Measurements from ENCODE around the gene TDRD6.
"Not testable (repeated sequence)": the region's sequence is repeated elsewhere in the genome, so short reads cannot be mapped to it uniquely, and the experiment has no call there.

TDRD6 gene

GRCh38 chr6:46687619-46688097 lies at the start of gene TDRD6:
TDRD6 (plus strand) TSS chr6:46687885; CDS start chr6:46688129, 244 bp downstream.
- no peak for DNase-seq

- DNase-seq: no peak
Observed at GRCh38 chr6:46637933-46638332, 49.8 kb upstream of the TDRD6 start.

- DNase-seq: peak; percentile 40
Observed at GRCh38 chr6:46638650-46639049, 49.0 kb upstream of the TDRD6 start.

GRCh38 chr6:46642928-46643751 lies 44.5 kb upstream of the TDRD6 start:
- DNase-seq: peak; percentile 12

- no peak for DNase-seq
Observed at GRCh38 chr6:46645265-46645664, 42.4 kb upstream of the TDRD6 start.

- DNase-seq: not testable (repeated sequence)
Observed at GRCh38 chr6:46648108-46648507, 39.6 kb upstream of the TDRD6 start.

GRCh38 chr6:46648869-46649492 lies 38.7 kb upstream of the TDRD6 start:
- no peak for DNase-seq

GRCh38 chr6:46651006-46651405 lies 36.7 kb upstream of the TDRD6 start:
- DNase-seq: no peak

GRCh38 chr6:46651816-46652215 lies 35.9 kb upstream of the TDRD6 start:
- DNase-seq: no peak

- DNase-seq: no peak
Observed at GRCh38 chr6:46652232-46652602, 35.5 kb upstream of the TDRD6 start.

- DNase-seq: peak; percentile 90
Observed at GRCh38 chr6:46652603-46653438, 34.9 kb upstream of the TDRD6 start, which contains the start of the genes CYP39A1 and SLC25A27. CYP39A1 (minus strand) TSS chr6:46652818; CDS start chr6:46652582, 236 bp downstream. SLC25A27 (plus strand) TSS chr6:46652975; CDS start chr6:46653193, 218 bp downstream.

GRCh38 chr6:46653439-46654195 lies 34.1 kb upstream of the TDRD6 start:
- no peak for DNase-seq

GRCh38 chr6:46655803-46656202 lies 31.9 kb upstream of the TDRD6 start:
- no peak for DNase-seq

GRCh38 chr6:46657642-46658041 lies 30.0 kb upstream of the TDRD6 start:
- no peak for DNase-seq

- no peak for DNase-seq
Observed at GRCh38 chr6:46661483-46661882, 26.2 kb upstream of the TDRD6 start.

GRCh38 chr6:46667377-46667776 lies 20.3 kb upstream of the TDRD6 start:
- peak; percentile 9 for DNase-seq

- no peak for DNase-seq
Observed at GRCh38 chr6:46674410-46674809, 13.3 kb upstream of the TDRD6 start.

- DNase-seq: no peak
Observed at GRCh38 chr6:46676604-46677313, 10.9 kb upstream of the TDRD6 start.

GRCh38 chr6:46677314-46677654 lies 10.4 kb upstream of the TDRD6 start:
- DNase-seq: no peak

- peak; percentile 78 for DNase-seq
Observed at GRCh38 chr6:46684771-46685170, 2.9 kb upstream of the TDRD6 start.

GRCh38 chr6:46688117-46688965 lies 656 bp downstream of the TDRD6 start:
- no peak for DNase-seq

Data from NCI-H226 (cell line).